Measurements from ENCODE around the gene CTNNA2.

CTNNA2 gene

GRCh38 chr2:79966369-79966768 lies 453.5 kb downstream of the CTNNA2 start:
- no peak overlapping the region for H2AFZ ChIP-seq (ENCODE audit: low read depth, low read length)
- no peaks in the 10 kb centered on the region for H4K20me1 ChIP-seq (ENCODE audit: insufficient read depth, low read length)
- H3K36me3 ChIP-seq (replicated peaks; ENCODE audit: low read depth, low read length), result no peaks in the 10 kb centered on the region
- no peaks in the 10 kb centered on the region for H3K4me1 ChIP-seq (ENCODE audit: low read length)
- no peak overlapping the region for H3K9ac ChIP-seq (ENCODE audit: low read length)
- H3K27ac ChIP-seq (ENCODE audit: low read length), result no peak overlapping the region
- no peaks in the 10 kb centered on the region for H3K9me3 ChIP-seq (ENCODE audit: insufficient read depth, low read length)
- H3K79me2 ChIP-seq (ENCODE audit: low read length), result no peaks in the 10 kb centered on the region
- no peaks in the 10 kb centered on the region for H3K27me3 ChIP-seq (ENCODE audit: low read depth, low read length)
- no peak overlapping the region for H3K4me2 ChIP-seq (ENCODE audit: low read length)
- TF ChIP-seq EZH2phosphoT487 (IDR thresholded peaks at IDR 0.05; ENCODE audit: low read depth), result no peak
- TF ChIP-seq, protein P1, sequence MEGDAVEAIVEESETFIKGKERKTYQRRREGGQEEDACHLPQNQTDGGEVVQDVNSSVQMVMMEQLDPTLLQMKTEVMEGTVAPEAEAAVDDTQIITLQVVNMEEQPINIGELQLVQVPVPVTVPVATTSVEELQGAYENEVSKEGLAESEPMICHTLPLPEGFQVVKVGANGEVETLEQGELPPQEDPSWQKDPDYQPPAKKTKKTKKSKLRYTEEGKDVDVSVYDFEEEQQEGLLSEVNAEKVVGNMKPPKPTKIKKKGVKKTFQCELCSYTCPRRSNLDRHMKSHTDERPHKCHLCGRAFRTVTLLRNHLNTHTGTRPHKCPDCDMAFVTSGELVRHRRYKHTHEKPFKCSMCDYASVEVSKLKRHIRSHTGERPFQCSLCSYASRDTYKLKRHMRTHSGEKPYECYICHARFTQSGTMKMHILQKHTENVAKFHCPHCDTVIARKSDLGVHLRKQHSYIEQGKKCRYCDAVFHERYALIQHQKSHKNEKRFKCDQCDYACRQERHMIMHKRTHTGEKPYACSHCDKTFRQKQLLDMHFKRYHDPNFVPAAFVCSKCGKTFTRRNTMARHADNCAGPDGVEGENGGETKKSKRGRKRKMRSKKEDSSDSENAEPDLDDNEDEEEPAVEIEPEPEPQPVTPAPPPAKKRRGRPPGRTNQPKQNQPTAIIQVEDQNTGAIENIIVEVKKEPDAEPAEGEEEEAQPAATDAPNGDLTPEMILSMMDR (IDR thresholded peaks at IDR 0.05; ENCODE audit: low read depth, low read length), result no peak
- no peak overlapping the region for H3K4me3 ChIP-seq (ENCODE audit: low read length)

DNA sequence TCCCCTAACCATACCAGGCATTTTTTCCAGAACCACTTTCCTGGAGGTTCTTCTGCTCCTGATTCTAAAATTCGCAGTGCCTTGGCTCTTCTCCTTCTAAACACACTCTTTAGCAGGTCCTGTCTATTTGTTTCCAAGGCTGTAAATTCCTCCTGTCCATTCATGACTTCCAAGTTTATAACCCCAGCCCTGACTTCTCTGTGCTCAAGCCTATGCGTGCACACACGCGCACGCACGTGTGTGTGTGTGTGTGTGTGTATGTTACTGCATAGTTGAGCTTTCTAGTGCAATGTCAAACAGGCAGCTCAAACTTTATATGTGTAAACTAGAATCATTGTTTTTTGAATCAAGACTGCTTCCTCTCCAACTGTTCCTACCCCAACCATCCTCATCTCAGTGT lies 454.0 kb downstream of the CTNNA2 start:
- Histone ChIP-seq H2AFZ (ENCODE audit: low read depth, low read length) (no peak overlapping the region), H3K4me2 (ENCODE audit: low read length) (no peak overlapping the region), H3K36me3 (replicated peaks; ENCODE audit: low read depth, low read length) (no peaks in the 10 kb centered on the region), H3K27me3 (ENCODE audit: low read depth, low read length) (no peaks in the 10 kb centered on the region), H3K79me2 (ENCODE audit: low read length) (no peaks in the 10 kb centered on the region), H3K4me1 (ENCODE audit: low read length) (no peaks in the 10 kb centered on the region), H3K9ac (ENCODE audit: low read length) (no peak overlapping the region), H3K9me3 (ENCODE audit: insufficient read depth, low read length) (no peaks in the 10 kb centered on the region), H3K27ac (ENCODE audit: low read length) (no peak overlapping the region), H4K20me1 (ENCODE audit: insufficient read depth, low read length) (no peaks in the 10 kb centered on the region), H3K4me3 (ENCODE audit: low read length) (no peak overlapping the region)
- TF ChIP-seq EZH2phosphoT487 (IDR thresholded peaks at IDR 0.05; ENCODE audit: low read depth), result no peak
- TF ChIP-seq, protein P1 (IDR thresholded peaks at IDR 0.05; ENCODE audit: low read depth, low read length), result no peak

DNA sequence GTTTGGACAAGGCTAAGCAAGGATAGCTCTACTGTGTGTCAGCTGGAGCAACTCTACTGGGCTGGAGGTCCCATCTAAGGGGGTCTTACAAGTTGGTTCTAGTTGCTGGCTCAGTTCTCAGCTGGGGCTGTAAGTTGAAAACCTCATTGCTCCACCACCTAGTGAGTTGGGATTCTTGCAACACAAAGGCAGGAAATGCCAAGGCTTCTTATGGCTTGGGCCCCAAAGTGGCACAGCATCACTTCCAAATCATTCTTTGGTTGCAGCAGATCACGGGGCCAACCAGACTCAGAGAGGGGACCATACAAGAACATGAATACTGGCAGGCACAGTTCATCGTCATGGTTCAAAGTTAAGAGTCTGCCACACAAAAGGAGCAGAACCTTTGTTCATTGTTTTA lies 459.0 kb downstream of the CTNNA2 start:
- Histone ChIP-seq H3K4me3 (ENCODE audit: low read length) (no peak overlapping the region), H3K79me2 (ENCODE audit: low read length) (no peaks in the 10 kb centered on the region), H3K4me1 (ENCODE audit: low read length) (no peaks in the 10 kb centered on the region), H3K9me3 (ENCODE audit: insufficient read depth, low read length) (no peaks in the 10 kb centered on the region), H4K20me1 (ENCODE audit: insufficient read depth, low read length) (no peaks in the 10 kb centered on the region), H3K36me3 (replicated peaks; ENCODE audit: low read depth, low read length) (no peaks in the 10 kb centered on the region), H2AFZ (ENCODE audit: low read depth, low read length) (no peak overlapping the region), H3K9ac (ENCODE audit: low read length) (no peak overlapping the region), H3K4me2 (ENCODE audit: low read length) (no peak overlapping the region), H3K27ac (ENCODE audit: low read length) (no peak overlapping the region), H3K27me3 (ENCODE audit: low read depth, low read length) (no peaks in the 10 kb centered on the region)
- TF ChIP-seq, protein P1 (IDR thresholded peaks at IDR 0.05; ENCODE audit: low read depth, low read length), result no peak
- TF ChIP-seq EZH2phosphoT487 (IDR thresholded peaks at IDR 0.05; ENCODE audit: low read depth), result no peak

- Histone ChIP-seq H3K9me3 (ENCODE audit: insufficient read depth, low read length) (no peaks in the 10 kb centered on the region), H4K20me1 (ENCODE audit: insufficient read depth, low read length) (no peaks in the 10 kb centered on the region), H3K79me2 (ENCODE audit: low read length) (no peaks in the 10 kb centered on the region), H3K27me3 (ENCODE audit: low read depth, low read length) (no peaks in the 10 kb centered on the region), H2AFZ (ENCODE audit: low read depth, low read length) (no peak overlapping the region), H3K4me3 (ENCODE audit: low read length) (no peak overlapping the region), H3K36me3 (replicated peaks; ENCODE audit: low read depth, low read length) (no peaks in the 10 kb centered on the region), H3K27ac (ENCODE audit: low read length) (no peak overlapping the region), H3K4me1 (ENCODE audit: low read length) (no peaks in the 10 kb centered on the region), H3K9ac (ENCODE audit: low read length) (no peak overlapping the region), H3K4me2 (ENCODE audit: low read length) (no peak overlapping the region)
- TF ChIP-seq, protein P1 (IDR thresholded peaks at IDR 0.05; ENCODE audit: low read depth, low read length), result no peak
- no peak for TF ChIP-seq EZH2phosphoT487 (IDR thresholded peaks at IDR 0.05; ENCODE audit: low read depth)
Measured at GRCh38 chr2:79972661-79973060, 459.8 kb downstream of the CTNNA2 start.

Measured in OCI-LY3 (cell line).